GM18519 (cell line): ENCODE measurements around the gene ARSJ.
"Not testable (repeated sequence)": the region's sequence is repeated elsewhere in the genome, so short reads cannot be mapped to it uniquely, and the experiment has no call there.

Experiments used
- ATAC-seq: cut with Tn5 transposase; IDR thresholded peaks from one replicate; pipeline ENCODE4 v1.9.1; 2021; ENCODE audit warnings: mild to moderate bottlenecking, moderate library complexity; ENCODE audit not compliant: unreplicated experiment, low FRiP score

ARSJ gene

GRCh38 chr4:113979148-113979904, at the start of gene ARSJ:
Gene ARSJ (minus strand): TSS chr4:113979647. CDS start chr4:113978834, 813 bp downstream.
- no peak for ATAC-seq

GRCh38 chr4:114028071-114028470, 48.6 kb upstream of the ARSJ start:
- no peak for ATAC-seq

- no peak for ATAC-seq
Measured at GRCh38 chr4:114027596-114027995, 48.1 kb upstream of the ARSJ start.

GRCh38 chr4:114026447-114026846, 47.0 kb upstream of the ARSJ start:
- no peak for ATAC-seq

GRCh38 chr4:114025176-114025777, 45.8 kb upstream of the ARSJ start:
- ATAC-seq, result peak; percentile 80

GRCh38 chr4:114021451-114021850, 42.0 kb upstream of the ARSJ start:
- ATAC-seq, result no peak

GRCh38 chr4:114019969-114020358, 40.5 kb upstream of the ARSJ start:
- no peak for ATAC-seq

GRCh38 chr4:114019276-114019968, 40.0 kb upstream of the ARSJ start:
- no peak for ATAC-seq

- no peak for ATAC-seq
Measured at GRCh38 chr4:114017120-114017917, 37.9 kb upstream of the ARSJ start.

- ATAC-seq, result no peak
Measured at GRCh38 chr4:114015444-114015899, 36.0 kb upstream of the ARSJ start.

- ATAC-seq, result not testable (repeated sequence)
Measured at GRCh38 chr4:114013201-114013600, 33.8 kb upstream of the ARSJ start.

GRCh38 chr4:114012749-114013148, 33.3 kb upstream of the ARSJ start:
- no peak for ATAC-seq

- no peak for ATAC-seq
Measured at GRCh38 chr4:114005569-114006442, 26.4 kb upstream of the ARSJ start.

- not testable (repeated sequence) for ATAC-seq
Measured at GRCh38 chr4:114004483-114005226, 25.2 kb upstream of the ARSJ start.

GRCh38 chr4:113998531-113998930, 19.1 kb upstream of the ARSJ start:
- no peak for ATAC-seq

GRCh38 chr4:113998079-113998478, 18.6 kb upstream of the ARSJ start:
- no peak for ATAC-seq

GRCh38 chr4:113997206-113997605, 17.8 kb upstream of the ARSJ start:
- no peak for ATAC-seq

- no peak for ATAC-seq
Measured at GRCh38 chr4:113996599-113997177, 17.2 kb upstream of the ARSJ start.

- ATAC-seq, result no peak
Measured at GRCh38 chr4:113993887-113994286, 14.4 kb upstream of the ARSJ start.
